Neuronal stem cell (in vitro differentiated cells): Measurements from ENCODE around the gene LAMTOR3.

Experiments used
- DNase-seq: peaks from one replicate; pipeline ENCODE4 v3.0.0-alpha.2; 2013; ENCODE audit warnings: low spot score
- H2AFZ ChIP-seq: one replicate; pipeline ENCODE4 v1.6.1; 2013; ENCODE audit warnings: mild to moderate bottlenecking, low read length, inconsistent platforms
- H2AK5ac ChIP-seq: 2 replicates; pipeline ENCODE4 v1.6.1; 2013; ENCODE audit warnings: low read depth, mild to moderate bottlenecking, inconsistent platforms, low read length, moderate library complexity, mixed read lengths
- H2BK120ac ChIP-seq: 2 replicates; pipeline ENCODE4 v1.6.1; 2013; ENCODE audit warnings: low read depth, mild to moderate bottlenecking, inconsistent platforms, low read length, moderate library complexity, mixed read lengths
- H2BK12ac ChIP-seq: one replicate; pipeline ENCODE4 v1.6.1; 2013; ENCODE audit warnings: low read length, inconsistent platforms
- H2BK15ac ChIP-seq: 2 replicates; pipeline ENCODE4 v1.6.1; 2013; ENCODE audit warnings: mild to moderate bottlenecking, low read length, inconsistent platforms, mixed read lengths
- H2BK5ac ChIP-seq: one replicate; pipeline ENCODE4 v1.6.1; 2013; ENCODE audit warnings: inconsistent platforms, mild to moderate bottlenecking, low read length, moderate library complexity
- H3K14ac ChIP-seq: one replicate; pipeline ENCODE4 v1.6.1; 2013; ENCODE audit warnings: low read length, inconsistent platforms
- H3K18ac ChIP-seq: 2 replicates; pipeline ENCODE4 v1.6.1; 2013; ENCODE audit warnings: low read length, inconsistent platforms
- H3K23ac ChIP-seq: 2 replicates; pipeline ENCODE4 v1.6.1; 2013; ENCODE audit warnings: low read depth, mild to moderate bottlenecking, mixed read lengths, low read length, inconsistent platforms; ENCODE audit not compliant: poor library complexity
- H3K27ac ChIP-seq: replicated peaks from 3 replicates; pipeline ENCODE4 v1.5.1; 2013; ENCODE audit warnings: low read length, inconsistent platforms
- H3K27me3 ChIP-seq, 3 experiments: 2 replicates each; pipeline ENCODE4 v1.6.1; 2013; ENCODE audit warnings: low read length in 3 of 3, mild to moderate bottlenecking in 2 of 3, inconsistent platforms in 1 of 3, low read depth in 1 of 3, mixed read lengths in 1 of 3, moderate library complexity in 1 of 3; ENCODE audit not compliant: control insufficient read depth in 3 of 3, insufficient read depth in 3 of 3
- H3K36me3 ChIP-seq, 2 donors: replicated peaks in 1 of 2; 2 replicates each; pipeline ENCODE4 v1.6.1; 2013; ENCODE audit warnings: low read length in 2 of 2; ENCODE audit not compliant: control insufficient read depth in 2 of 2, insufficient read depth in 2 of 2
- H3K4ac ChIP-seq: 2 replicates; pipeline ENCODE4 v1.6.1; 2013; ENCODE audit warnings: inconsistent platforms, mild to moderate bottlenecking, low read length, moderate library complexity
- H3K4me1 ChIP-seq, 2 donors: 1 replicate in 1 of 2; 2 replicates in 1 of 2; pipeline ENCODE4 v1.6.1; 2013; ENCODE audit warnings: low read length in 2 of 2, low read depth in 1 of 2; ENCODE audit not compliant: control insufficient read depth in 2 of 2, insufficient read depth in 1 of 2
- H3K4me2 ChIP-seq: one replicate; pipeline ENCODE4 v1.6.1; 2013; ENCODE audit warnings: mild to moderate bottlenecking, low read length, inconsistent platforms; ENCODE audit not compliant: insufficient read depth, poor library complexity, severe bottlenecking
- H3K4me3 ChIP-seq, 2 donors: 2 replicates each; pipeline ENCODE4 v1.5.1; 2013; ENCODE audit warnings: low read length in 2 of 2, mild to moderate bottlenecking in 2 of 2, inconsistent platforms in 1 of 2, moderate library complexity in 1 of 2
- H3K79me1 ChIP-seq: one replicate; pipeline ENCODE4 v1.6.1; 2013; ENCODE audit warnings: low read depth, mild to moderate bottlenecking, inconsistent platforms, low read length, moderate library complexity
- H3K9ac ChIP-seq: one replicate; pipeline ENCODE4 v1.6.1; 2013; ENCODE audit warnings: mild to moderate bottlenecking, low read depth, low read length, inconsistent platforms; ENCODE audit not compliant: poor library complexity
- H3K9me3 ChIP-seq, 2 donors: replicated peaks in 1 of 2; 2 replicates each; pipeline versions ENCODE3 to v1.6.1; 2013; ENCODE audit warnings: low read length in 2 of 2, mild to moderate bottlenecking in 2 of 2, inconsistent platforms in 1 of 2, low read depth in 1 of 2, mixed read lengths in 1 of 2, moderate library complexity in 1 of 2; ENCODE audit not compliant: control insufficient read depth in 2 of 2, insufficient read depth in 1 of 2
- H4K8ac ChIP-seq: one replicate; pipeline ENCODE4 v1.6.1; 2013; ENCODE audit warnings: low read depth, mild to moderate bottlenecking, inconsistent platforms, low read length, moderate library complexity
- H4K91ac ChIP-seq: one replicate; pipeline ENCODE4 v1.6.1; 2013; ENCODE audit warnings: low read length, low read depth, mild to moderate bottlenecking, inconsistent platforms; ENCODE audit not compliant: poor library complexity
- WGBS, 2 donors: extraction: QIAGEN DNeasy Blood & Tissue Kit; methylation state at CpG; one replicate each; pipeline ENCODE4 v1.1.7; 2013; ENCODE audit warnings: missing lambda C conversion rate in 2 of 2, mixed read lengths in 1 of 2; ENCODE audit not compliant: insufficient read length in 2 of 2, insufficient replicate concordance in 1 of 2; ENCODE audit errors: extremely low coverage in 2 of 2; 5-methylcytosine and 5-hydroxymethylcytosine counted together

The LAMTOR3 gene

DNA sequence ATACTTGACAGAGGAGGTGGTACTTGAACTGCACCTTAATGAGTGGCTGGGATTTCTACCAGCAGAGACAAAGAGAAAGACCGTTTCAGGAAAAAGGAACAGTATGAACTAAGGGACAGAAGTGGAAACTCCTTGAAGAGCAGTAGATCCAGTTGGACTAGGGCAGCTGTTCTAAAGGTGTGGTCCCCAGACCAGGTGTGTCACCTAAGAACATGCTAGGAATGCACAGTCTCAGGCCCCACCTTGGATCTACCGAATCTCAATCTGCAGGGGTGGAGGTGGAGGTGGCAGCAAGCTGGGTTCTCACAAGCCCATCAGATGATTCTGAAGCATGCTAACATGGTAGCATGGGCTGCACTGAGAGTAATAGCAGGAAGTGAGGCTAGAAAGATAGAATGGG is 55.3 kb downstream of the LAMTOR3 start:
- no peak overlapping the region for H4K91ac ChIP-seq
- H2BK15ac ChIP-seq: no peak overlapping the region
- no peak overlapping the region for H3K14ac ChIP-seq
- H4K8ac ChIP-seq: no peak overlapping the region
- H3K4me3 ChIP-seq: no peak overlapping the region
- no peak overlapping the region for H3K23ac ChIP-seq
- H3K4me1 ChIP-seq: peaks cover 2 to 3% of the 10 kb centered on the region in 2 donors
- H2BK5ac ChIP-seq: no peak overlapping the region
- no peaks in the 10 kb centered on the region for H3K9me3 ChIP-seq
- H2AFZ ChIP-seq: no peak overlapping the region
- H3K18ac ChIP-seq: no peak overlapping the region
- no peak overlapping the region for H2BK12ac ChIP-seq
- H3K27me3 ChIP-seq: no peaks in the 10 kb centered on the region
- H3K4ac ChIP-seq: no peak overlapping the region
- H3K27ac ChIP-seq: no peak overlapping the region
- H3K36me3 ChIP-seq: no peaks in the 10 kb centered on the region
- no peak overlapping the region for H3K9ac ChIP-seq
- H3K79me1 ChIP-seq: no peaks in the 10 kb centered on the region
- H3K4me2 ChIP-seq: no peak overlapping the region
- DNase-seq: no peak
- H2AK5ac ChIP-seq: no peak overlapping the region
- H2BK120ac ChIP-seq: no peak overlapping the region
- WGBS, 2 donors: no CpG with 5 or more reads among the region's 2 CpGs

- H2BK15ac ChIP-seq: no peak overlapping the region
- no peak overlapping the region for H2BK12ac ChIP-seq
- H2AFZ ChIP-seq: no peak overlapping the region
- H3K36me3 ChIP-seq: no peaks in the 10 kb centered on the region
- H3K79me1 ChIP-seq: no peaks in the 10 kb centered on the region
- no peak overlapping the region for H3K27ac ChIP-seq
- no peak overlapping the region for H3K4ac ChIP-seq
- H3K9ac ChIP-seq: no peak overlapping the region
- H2AK5ac ChIP-seq: no peak overlapping the region
- H3K18ac ChIP-seq: no peak overlapping the region
- H3K4me1 ChIP-seq: no peaks in the 10 kb centered on the region
- H2BK120ac ChIP-seq: no peak overlapping the region
- no peak for DNase-seq
- H4K91ac ChIP-seq: no peak overlapping the region
- H3K14ac ChIP-seq: no peak overlapping the region
- no peak overlapping the region for H4K8ac ChIP-seq
- no peaks in the 10 kb centered on the region for H3K9me3 ChIP-seq
- H2BK5ac ChIP-seq: no peak overlapping the region
- no peak overlapping the region for H3K4me3 ChIP-seq
- H3K23ac ChIP-seq: no peak overlapping the region
- WGBS, 2 donors: no CpG with 5 or more reads among the region's 2 CpGs
- no peaks in the 10 kb centered on the region for H3K27me3 ChIP-seq
- no peak overlapping the region for H3K4me2 ChIP-seq
These were observed 58.3 kb downstream of the LAMTOR3 start for GRCh38 chr4:99835942-99836341.

GRCh38 chr4:99834569-99834968 is 59.7 kb downstream of the LAMTOR3 start:
- WGBS, 2 donors: no CpG with 5 or more reads among the region's 7 CpGs
- Histone ChIP-seq H4K8ac (no peak overlapping the region), H2AFZ (no peak overlapping the region)

DNA sequence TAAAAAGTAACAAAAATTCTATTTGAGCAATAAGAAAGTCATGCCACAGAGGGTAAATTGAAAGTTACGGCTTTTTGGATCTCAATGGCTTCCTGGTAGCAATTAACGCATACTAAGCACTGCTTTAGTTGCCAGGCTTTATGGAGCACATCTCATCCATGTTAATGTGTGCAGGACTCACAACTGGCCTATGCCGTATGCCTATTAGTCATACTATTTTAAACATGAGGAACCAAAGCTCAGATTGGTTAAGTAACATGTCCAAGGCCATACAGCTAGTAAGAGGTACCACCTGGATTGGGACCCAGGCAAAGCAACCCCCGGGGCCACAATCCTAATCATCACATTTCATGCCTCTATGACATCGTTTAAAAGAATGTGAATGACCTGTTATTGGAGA is 60.5 kb downstream of the LAMTOR3 start:
- H4K8ac ChIP-seq: no peak overlapping the region
- no peak overlapping the region for H3K27ac ChIP-seq
- no peak overlapping the region for H4K91ac ChIP-seq
- no peak overlapping the region for H2BK12ac ChIP-seq
- H3K36me3 ChIP-seq: no peaks in the 10 kb centered on the region
- no peak overlapping the region for H2BK15ac ChIP-seq
- no peak overlapping the region for H3K9ac ChIP-seq
- H3K4me2 ChIP-seq: no peak overlapping the region
- H3K4me1 ChIP-seq: no peaks in the 10 kb centered on the region
- no peak overlapping the region for H3K14ac ChIP-seq
- DNase-seq: no peak
- H3K27me3 ChIP-seq: no peaks in the 10 kb centered on the region
- no peak overlapping the region for H3K4ac ChIP-seq
- no peak overlapping the region for H2AFZ ChIP-seq
- no peaks in the 10 kb centered on the region for H3K79me1 ChIP-seq
- WGBS, 2 donors: no CpG with 5 or more reads among the region's 5 CpGs
- no peak overlapping the region for H2BK5ac ChIP-seq
- H3K23ac ChIP-seq: no peak overlapping the region
- H3K18ac ChIP-seq: no peak overlapping the region
- no peak overlapping the region for H3K4me3 ChIP-seq
- no peak overlapping the region for H2AK5ac ChIP-seq
- H2BK120ac ChIP-seq: no peak overlapping the region
- H3K9me3 ChIP-seq: no peaks in the 10 kb centered on the region

More at GRCh38 chr4:99834569-99834968, 59.7 kb downstream of the LAMTOR3 start:
- H3K4me2 ChIP-seq: no peak overlapping the region
- no peak overlapping the region for H3K9ac ChIP-seq
- H2AK5ac ChIP-seq: no peak overlapping the region
- no peak overlapping the region for H3K27ac ChIP-seq
- no peak overlapping the region for H2BK15ac ChIP-seq
- H4K91ac ChIP-seq: no peak overlapping the region
- H3K18ac ChIP-seq: no peak overlapping the region
- no peak overlapping the region for H3K23ac ChIP-seq
- H3K27me3 ChIP-seq: no peaks in the 10 kb centered on the region
- H2BK120ac ChIP-seq: no peak overlapping the region
- no peaks in the 10 kb centered on the region for H3K79me1 ChIP-seq
- no peak overlapping the region for H3K4ac ChIP-seq
- no peak overlapping the region for H2BK12ac ChIP-seq
- H3K14ac ChIP-seq: no peak overlapping the region
- H3K4me1 ChIP-seq: no peaks in the 10 kb centered on the region
- no peaks in the 10 kb centered on the region for H3K9me3 ChIP-seq
- no peak overlapping the region for H2BK5ac ChIP-seq
- DNase-seq: no peak
- H3K4me3 ChIP-seq: no peak overlapping the region
- no peaks in the 10 kb centered on the region for H3K36me3 ChIP-seq
